HUES48 (cell line): ENCODE data around the gene GLRB.

Source experiments
- H3K27ac ChIP-seq: one replicate; pipeline ENCODE4 v1.7.0; 2013; ENCODE audit warnings: low read depth, low read length, inconsistent platforms
- H3K27me3 ChIP-seq: 2 replicates; pipeline ENCODE4 v1.6.1; 2013; ENCODE audit warnings: mild to moderate bottlenecking, low read length; ENCODE audit not compliant: control insufficient read depth, insufficient read depth
- H3K36me3 ChIP-seq: 2 replicates; pipeline ENCODE4 v1.6.1; 2013; ENCODE audit warnings: low read length; ENCODE audit not compliant: control insufficient read depth, insufficient read depth
- H3K4me1 ChIP-seq: 2 replicates; pipeline ENCODE4 v1.6.1; 2013; ENCODE audit warnings: mild to moderate bottlenecking, low read length; ENCODE audit not compliant: control insufficient read depth, insufficient read depth
- H3K4me3 ChIP-seq: 2 replicates; pipeline ENCODE4 v1.5.1; 2013; ENCODE audit warnings: mild to moderate bottlenecking, low read depth, low read length
- H3K9ac ChIP-seq: 2 replicates; pipeline ENCODE4 v1.6.1; 2013; ENCODE audit warnings: mild to moderate bottlenecking, low read depth, low read length, moderate library complexity
- H3K9me3 ChIP-seq: 2 replicates; pipeline ENCODE4 v1.6.1; 2013; ENCODE audit warnings: low read length; ENCODE audit not compliant: control insufficient read depth, insufficient read depth

GLRB gene

DNA sequence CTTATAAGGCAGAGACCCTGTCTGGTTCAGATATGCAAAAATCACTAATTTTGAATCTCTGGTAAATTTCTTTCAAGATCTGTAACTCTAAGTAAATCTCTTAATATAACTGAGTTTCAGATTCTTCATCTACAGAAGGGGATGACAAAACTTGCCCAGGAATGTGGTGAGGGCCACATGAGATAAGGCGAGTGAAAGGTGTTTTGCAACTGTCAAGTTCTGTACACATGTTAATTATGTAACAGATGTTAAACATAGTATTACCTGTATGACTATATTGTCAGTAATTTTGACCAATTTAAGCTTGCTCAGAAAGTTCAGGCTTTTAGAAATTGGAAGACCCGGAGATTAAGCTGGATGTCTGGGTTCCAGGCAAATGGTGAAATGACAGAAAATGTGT is 549 bp upstream of the GLRB start:
- H3K27me3 ChIP-seq, result peaks cover 41% of the 10 kb centered on the region
- no peak overlapping the region for H3K9ac ChIP-seq
- H3K4me3 ChIP-seq, result peak overlapping the region; percentile 70
- H3K36me3 ChIP-seq, result no peaks in the 10 kb centered on the region
- no peaks in the 10 kb centered on the region for H3K9me3 ChIP-seq
- no peak overlapping the region for H3K27ac ChIP-seq
- peaks cover 7% of the 10 kb centered on the region for H3K4me1 ChIP-seq

DNA sequence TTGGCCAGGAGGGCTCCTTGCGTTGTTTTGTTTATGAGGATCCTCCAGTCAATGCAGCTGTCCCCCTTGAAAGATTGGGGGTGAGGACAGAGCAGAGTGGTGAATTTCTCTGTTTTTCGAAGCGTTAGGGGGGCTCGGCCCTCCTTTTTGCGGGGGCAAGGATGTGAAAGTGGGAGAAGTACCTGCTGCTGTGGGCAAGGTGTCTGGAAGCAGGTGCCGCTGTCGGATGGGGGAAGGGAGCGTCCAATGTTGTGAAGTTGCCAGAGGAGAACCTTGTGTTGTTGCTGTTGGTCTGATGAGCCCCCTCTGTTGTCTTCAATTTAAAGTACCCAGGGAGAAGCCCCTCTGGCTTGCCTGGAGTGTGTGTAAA is 613 bp downstream of the GLRB start:
- Histone ChIP-seq H3K4me1 (peaks cover 7% of the 10 kb centered on the region), H3K4me3 (peak overlapping the region; percentile 70), H3K9me3 (no peaks in the 10 kb centered on the region), H3K36me3 (no peaks in the 10 kb centered on the region), H3K9ac (no peak overlapping the region; the same call in 1 of the 2 replicates), H3K27me3 (peaks cover 41% of the 10 kb centered on the region), H3K27ac (no peak overlapping the region)

DNA sequence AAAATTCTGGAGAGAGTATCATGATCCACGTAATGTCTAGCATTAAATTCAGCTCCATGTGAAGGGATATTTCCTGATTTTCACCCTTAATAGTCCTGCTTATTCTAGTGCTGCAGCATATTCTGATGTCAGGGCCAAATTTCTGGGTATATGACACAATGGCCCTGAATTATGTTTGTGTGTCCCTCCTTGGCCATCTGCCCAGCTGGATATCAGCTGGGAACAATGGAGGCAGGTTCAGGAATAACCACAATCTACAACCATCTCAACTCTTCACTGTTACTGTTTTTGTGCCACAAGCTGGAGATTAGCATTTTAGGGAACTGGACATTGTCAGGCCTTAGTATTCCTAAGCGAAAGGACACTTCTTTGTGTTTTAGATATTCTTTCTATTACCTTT is 3.5 kb downstream of the GLRB start:
- no peak overlapping the region for H3K27ac ChIP-seq
- no peak overlapping the region for H3K4me3 ChIP-seq
- H3K27me3 ChIP-seq, result peaks cover 36% of the 10 kb centered on the region
- H3K4me1 ChIP-seq, result no peaks in the 10 kb centered on the region
- H3K9ac ChIP-seq, result no peak overlapping the region
- no peaks in the 10 kb centered on the region for H3K9me3 ChIP-seq
- no peaks in the 10 kb centered on the region for H3K36me3 ChIP-seq

DNA sequence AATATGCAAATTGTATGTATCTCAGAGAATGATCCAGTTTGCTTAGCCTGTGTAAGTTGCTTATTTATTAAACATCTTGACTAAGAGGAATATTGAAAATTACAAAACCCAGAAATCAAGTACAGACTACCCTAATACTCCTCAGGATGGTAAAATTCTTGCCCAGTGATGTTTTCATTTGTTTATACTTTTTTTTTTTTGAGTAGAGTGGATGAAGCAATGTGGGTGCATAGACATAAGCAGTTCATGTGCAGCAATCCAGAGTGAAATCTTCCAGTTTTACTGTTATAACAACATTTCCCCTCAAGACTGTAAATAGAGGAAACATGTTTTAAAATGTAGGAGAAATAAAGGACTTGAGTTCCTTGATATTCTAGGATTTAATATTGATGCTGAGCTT is 4.7 kb downstream of the GLRB start:
- Histone ChIP-seq H3K27me3 (peaks cover 25% of the 10 kb centered on the region), H3K9me3 (no peaks in the 10 kb centered on the region), H3K4me1 (no peaks in the 10 kb centered on the region), H3K4me3 (no peak overlapping the region), H3K27ac (no peak overlapping the region), H3K9ac (no peak overlapping the region), H3K36me3 (no peaks in the 10 kb centered on the region)

DNA sequence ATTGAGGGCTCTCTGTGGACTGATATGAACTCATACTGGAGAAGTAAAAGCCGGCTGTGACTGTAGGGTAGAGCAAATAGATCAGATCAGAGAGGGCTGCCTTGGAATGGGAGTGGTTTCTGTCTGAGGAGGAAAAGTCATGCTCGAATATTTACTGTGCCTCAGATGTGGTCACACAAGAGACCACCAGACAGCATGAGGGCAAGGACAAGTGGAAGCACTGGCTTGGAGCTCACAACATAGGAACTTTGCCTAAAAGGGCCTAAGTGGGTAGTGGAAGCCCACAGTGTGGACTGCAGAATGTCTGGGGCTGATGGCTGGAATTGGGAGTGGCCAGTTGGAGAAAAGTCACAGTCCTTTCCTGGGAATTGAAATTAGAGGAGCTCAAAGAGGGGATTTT is 19.8 kb downstream of the GLRB start:
- Histone ChIP-seq H3K27ac (no peak overlapping the region), H3K9me3 (no peaks in the 10 kb centered on the region), H3K4me1 (no peaks in the 10 kb centered on the region), H3K36me3 (no peaks in the 10 kb centered on the region), H3K27me3 (no peaks in the 10 kb centered on the region), H3K4me3 (no peak overlapping the region), H3K9ac (no peak overlapping the region)

DNA sequence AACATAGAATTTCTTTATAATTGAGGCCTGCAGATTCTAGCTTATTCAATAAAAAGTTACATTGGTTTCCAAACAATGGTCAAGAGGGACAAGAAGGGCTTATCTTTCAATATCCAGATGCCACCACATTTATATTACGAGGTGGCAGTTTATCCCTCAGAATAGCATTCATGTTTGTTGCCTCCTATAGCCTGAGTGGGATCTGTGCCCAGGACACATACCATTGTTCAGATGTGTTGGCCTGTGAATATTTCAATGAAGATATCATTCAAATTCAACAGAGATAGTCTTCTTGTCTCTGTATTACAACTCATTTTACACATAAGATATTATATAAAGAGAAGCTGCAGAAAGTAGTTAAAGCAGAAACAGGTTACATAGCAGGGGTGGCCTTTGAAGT is 20.5 kb downstream of the GLRB start:
- no peaks in the 10 kb centered on the region for H3K36me3 ChIP-seq
- no peaks in the 10 kb centered on the region for H3K27me3 ChIP-seq
- H3K9ac ChIP-seq, result no peak overlapping the region
- H3K4me1 ChIP-seq, result no peaks in the 10 kb centered on the region
- H3K27ac ChIP-seq, result no peak overlapping the region
- H3K9me3 ChIP-seq, result no peaks in the 10 kb centered on the region
- H3K4me3 ChIP-seq, result no peak overlapping the region

DNA sequence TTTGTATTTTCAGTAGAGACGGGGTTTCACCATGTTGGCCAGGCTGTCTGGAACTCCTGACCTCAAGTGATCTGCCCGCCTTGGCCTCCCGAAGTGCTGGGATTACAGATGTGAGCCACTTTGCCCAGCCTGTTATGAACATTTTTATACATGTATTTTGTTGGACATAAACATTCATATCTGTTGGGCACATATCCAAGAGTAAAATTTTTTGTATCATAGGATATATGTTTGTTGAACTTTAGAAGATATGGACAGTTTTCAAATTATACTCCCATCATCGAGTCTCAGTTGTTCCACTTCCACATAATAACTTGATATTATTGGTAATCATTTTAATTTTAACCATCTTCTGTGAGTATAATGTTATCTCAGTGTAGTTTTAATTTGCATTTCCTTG is 23.6 kb downstream of the GLRB start:
- Histone ChIP-seq H3K36me3 (no peaks in the 10 kb centered on the region), H3K4me1 (no peaks in the 10 kb centered on the region), H3K9ac (no peak overlapping the region), H3K4me3 (no peak overlapping the region), H3K9me3 (no peaks in the 10 kb centered on the region), H3K27ac (no peak overlapping the region), H3K27me3 (no peaks in the 10 kb centered on the region)

DNA sequence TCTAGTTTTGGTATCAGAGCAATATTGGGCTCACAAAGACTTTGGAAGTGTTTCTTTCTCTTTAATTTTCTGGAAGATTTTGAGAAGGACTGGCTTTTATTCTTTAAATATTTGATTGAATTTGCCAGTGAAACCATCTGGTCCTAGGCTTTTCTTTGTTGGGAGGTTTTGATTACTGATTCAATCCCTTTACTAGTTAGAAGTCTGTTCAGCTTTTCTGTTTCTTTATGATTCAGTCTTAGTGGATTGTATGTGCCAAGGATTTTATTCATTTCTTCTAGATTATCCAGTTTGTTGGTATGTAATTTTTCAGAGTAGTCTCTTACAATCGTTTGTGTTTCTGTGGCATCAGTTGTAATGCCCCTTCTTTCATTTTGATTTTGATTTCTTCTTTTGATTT is 28.6 kb downstream of the GLRB start:
- Histone ChIP-seq H3K4me1 (no peaks in the 10 kb centered on the region), H3K27ac (no peak overlapping the region), H3K36me3 (no peaks in the 10 kb centered on the region), H3K4me3 (no peak overlapping the region), H3K27me3 (no peaks in the 10 kb centered on the region), H3K9ac (no peak overlapping the region), H3K9me3 (no peaks in the 10 kb centered on the region)

DNA sequence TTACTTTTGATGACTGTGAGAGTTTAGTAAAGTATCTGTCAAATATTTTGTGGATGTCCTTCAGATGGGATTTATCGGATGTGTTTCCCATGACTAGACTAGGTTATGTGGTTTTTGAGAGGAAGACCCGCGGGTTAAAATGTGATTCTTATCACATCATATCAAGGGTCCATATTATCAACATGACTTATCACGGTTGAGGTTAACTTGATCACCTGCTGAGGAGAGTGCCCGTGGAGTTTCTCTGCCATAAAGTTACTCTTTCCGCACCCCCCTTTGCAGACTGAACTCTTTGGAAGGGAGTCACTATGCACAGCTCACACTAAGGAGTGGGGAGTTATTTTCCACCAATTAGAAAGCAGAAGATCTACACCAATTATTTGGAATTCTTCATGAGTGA is 38.7 kb downstream of the GLRB start:
- Histone ChIP-seq H3K27ac (no peak overlapping the region), H3K9me3 (no peaks in the 10 kb centered on the region), H3K36me3 (no peaks in the 10 kb centered on the region), H3K4me1 (no peaks in the 10 kb centered on the region), H3K27me3 (no peaks in the 10 kb centered on the region), H3K9ac (no peak overlapping the region), H3K4me3 (no peak overlapping the region)

DNA sequence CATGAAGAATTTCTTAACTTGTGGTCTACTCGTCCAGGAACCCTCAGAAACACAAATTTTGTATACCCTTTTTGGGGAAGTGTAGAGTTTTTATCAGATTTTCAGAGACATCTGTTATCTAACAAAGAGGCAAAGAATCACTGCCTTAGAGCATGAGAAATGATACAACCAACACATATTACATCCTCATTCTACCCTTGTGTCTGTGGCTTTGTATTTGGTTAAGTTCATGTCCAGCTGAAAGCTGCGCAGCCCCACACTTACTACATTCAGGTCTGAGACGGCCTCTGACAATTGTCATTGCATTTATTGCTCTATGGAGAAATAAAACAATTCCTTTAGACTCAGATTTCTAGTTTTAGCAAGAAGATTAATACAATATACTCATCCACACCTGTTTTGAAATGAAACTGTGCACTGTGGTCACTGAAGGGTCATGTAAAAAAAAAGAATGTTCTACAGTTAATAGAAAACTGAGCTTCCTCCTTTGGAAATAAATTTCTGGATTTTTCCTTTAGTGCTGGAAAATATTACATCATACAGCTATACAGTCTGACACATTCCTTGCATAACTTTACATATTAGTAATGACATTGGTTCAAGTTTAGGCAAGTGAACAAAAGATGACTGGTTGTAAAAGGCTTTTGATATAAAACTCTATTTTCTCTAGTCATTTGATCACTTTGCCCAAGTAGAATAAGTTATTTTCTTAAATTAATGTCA is 39.8 kb downstream of the GLRB start:
- no peak overlapping the region for H3K4me3 ChIP-seq
- no peaks in the 10 kb centered on the region for H3K4me1 ChIP-seq
- no peaks in the 10 kb centered on the region for H3K9me3 ChIP-seq
- H3K27me3 ChIP-seq, result no peaks in the 10 kb centered on the region
- H3K36me3 ChIP-seq, result no peaks in the 10 kb centered on the region
- no peak overlapping the region for H3K27ac ChIP-seq
- H3K9ac ChIP-seq, result no peak overlapping the region

DNA sequence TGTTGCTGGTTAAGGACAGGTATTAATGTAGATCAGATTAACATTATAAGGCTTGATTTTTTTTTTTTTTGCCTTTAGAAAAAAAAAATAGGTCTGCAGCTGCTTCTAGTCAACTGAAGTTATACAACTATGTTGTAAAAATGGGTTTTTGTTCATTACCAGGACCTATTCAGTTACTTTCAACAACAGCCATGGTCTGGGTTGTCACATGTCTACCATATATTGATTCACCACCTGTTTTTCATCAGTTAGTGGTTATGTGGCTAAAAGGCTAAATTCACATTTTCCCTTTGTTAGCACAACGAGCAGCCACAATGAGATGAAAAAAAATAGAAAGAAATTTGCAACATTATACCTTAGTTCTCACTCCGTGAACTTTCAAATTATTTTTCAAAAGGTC is 45.5 kb downstream of the GLRB start:
- Histone ChIP-seq H3K27me3 (no peaks in the 10 kb centered on the region), H3K27ac (no peak overlapping the region), H3K4me1 (no peaks in the 10 kb centered on the region), H3K36me3 (no peaks in the 10 kb centered on the region), H3K9me3 (no peaks in the 10 kb centered on the region), H3K9ac (no peak overlapping the region), H3K4me3 (no peak overlapping the region)

DNA sequence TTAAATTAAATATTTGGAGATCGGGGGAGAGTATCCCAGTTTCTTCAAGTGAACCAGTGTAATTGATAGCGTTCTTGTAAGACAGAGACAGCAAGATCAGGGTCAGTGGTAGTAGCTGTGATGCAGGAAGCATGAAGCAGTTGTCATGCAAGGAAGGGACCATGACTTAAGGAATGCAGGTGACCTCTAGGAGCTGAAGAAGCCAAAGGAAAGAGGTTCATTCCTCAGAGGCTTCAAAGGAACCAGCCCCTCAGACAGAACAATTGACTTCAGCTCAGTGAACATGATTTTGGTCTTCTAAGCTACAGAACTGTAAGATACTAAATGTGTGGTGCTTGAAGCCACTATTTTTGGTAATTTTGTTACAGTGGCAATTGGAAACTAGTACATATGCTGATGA is 51.6 kb downstream of the GLRB start:
- Histone ChIP-seq H3K27me3 (no peaks in the 10 kb centered on the region), H3K4me3 (no peak overlapping the region), H3K9me3 (no peaks in the 10 kb centered on the region)

More for the DNA sequence above, 51.6 kb downstream of the GLRB start:
- Histone ChIP-seq H3K4me1 (no peaks in the 10 kb centered on the region), H3K9ac (no peak overlapping the region), H3K27ac (no peak overlapping the region), H3K36me3 (no peaks in the 10 kb centered on the region)
